IPS-15b (cell line): ENCODE results near the gene CEP104.

Experiments used
- H3K27me3 ChIP-seq: one replicate; pipeline ENCODE4 v1.6.1; 2013; ENCODE audit warnings: low read length; ENCODE audit not compliant: control insufficient read depth, insufficient read depth
- H3K36me3 ChIP-seq: one replicate; pipeline ENCODE4 v1.6.1; 2013; ENCODE audit warnings: low read length; ENCODE audit not compliant: control insufficient read depth, insufficient read depth
- H3K4me1 ChIP-seq: one replicate; pipeline ENCODE4 v1.6.1; 2013; ENCODE audit warnings: mild to moderate bottlenecking, low read length; ENCODE audit not compliant: control insufficient read depth, insufficient read depth
- H3K4me3 ChIP-seq: one replicate; pipeline ENCODE4 v1.5.1; 2013; ENCODE audit warnings: low read depth, low read length
- H3K9ac ChIP-seq: one replicate; pipeline ENCODE4 v1.6.1; 2013; ENCODE audit warnings: low read depth, mild to moderate bottlenecking, low read length
- H3K9me3 ChIP-seq: one replicate; pipeline ENCODE4 v1.6.1; 2013; ENCODE audit warnings: mild to moderate bottlenecking, low read length; ENCODE audit not compliant: control insufficient read depth, insufficient read depth

Gene CEP104

GRCh38 chr1:3771108-3772026, 85.6 kb downstream of the CEP104 start:
- H3K27me3 ChIP-seq = peaks cover 3% of the 10 kb centered on the region
- peak overlapping the region; percentile 63 for H3K4me3 ChIP-seq
- peak overlapping the region; percentile 65 for H3K9ac ChIP-seq
- peaks cover 2% of the 10 kb centered on the region for H3K36me3 ChIP-seq
- no peaks in the 10 kb centered on the region for H3K9me3 ChIP-seq
- peaks cover 5% of the 10 kb centered on the region for H3K4me1 ChIP-seq

GRCh38 chr1:3770047-3770765, 86.8 kb downstream of the CEP104 start:
- H3K36me3 ChIP-seq = peaks cover 2% of the 10 kb centered on the region
- H3K9ac ChIP-seq = no peak overlapping the region
- peaks cover 5% of the 10 kb centered on the region for H3K4me1 ChIP-seq
- no peak overlapping the region for H3K4me3 ChIP-seq
- H3K9me3 ChIP-seq = no peaks in the 10 kb centered on the region
- H3K27me3 ChIP-seq = peaks cover 5% of the 10 kb centered on the region

- Histone ChIP-seq H3K9me3 (no peaks in the 10 kb centered on the region), H3K9ac (no peak overlapping the region), H3K4me1 (peaks cover 3% of the 10 kb centered on the region), H3K27me3 (peaks cover 5% of the 10 kb centered on the region), H3K36me3 (peaks cover 2% of the 10 kb centered on the region), H3K4me3 (no peak overlapping the region)
Measured at GRCh38 chr1:3768811-3769390, 88.1 kb downstream of the CEP104 start.

DNA sequence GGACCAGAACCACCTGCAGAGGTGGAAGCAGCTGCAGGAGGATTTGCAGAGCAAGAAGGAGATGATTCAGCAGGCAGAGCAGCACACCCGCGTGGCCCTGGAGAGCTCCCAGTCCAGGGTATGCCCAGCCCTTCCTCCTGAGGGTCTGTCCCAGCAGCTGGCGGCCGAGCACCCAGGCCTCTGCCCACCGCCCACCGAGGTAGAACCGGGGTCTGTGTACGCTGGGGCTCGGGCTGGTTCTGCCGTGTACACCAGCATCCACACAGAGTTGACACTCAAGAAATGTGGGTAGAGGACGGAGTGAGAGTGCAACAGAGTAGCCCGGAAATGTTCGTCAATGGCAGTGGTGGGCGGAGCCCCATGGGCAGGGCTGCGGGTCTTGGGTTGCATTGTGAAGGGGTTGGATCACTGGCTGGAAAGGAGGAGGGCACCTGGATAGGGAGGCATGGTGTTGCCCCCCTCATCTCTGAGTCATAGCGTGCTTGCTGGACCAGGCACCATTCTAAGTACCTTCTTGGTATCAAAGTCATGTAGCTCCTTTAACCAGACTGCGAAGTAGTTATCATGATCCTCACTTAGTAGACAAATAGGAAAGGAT, 89.6 kb downstream of the CEP104 start:
- no peaks in the 10 kb centered on the region for H3K9me3 ChIP-seq
- no peaks in the 10 kb centered on the region for H3K4me1 ChIP-seq
- peaks cover 5% of the 10 kb centered on the region for H3K27me3 ChIP-seq
- no peak overlapping the region for H3K9ac ChIP-seq
- H3K4me3 ChIP-seq = no peak overlapping the region
- no peaks in the 10 kb centered on the region for H3K36me3 ChIP-seq

DNA sequence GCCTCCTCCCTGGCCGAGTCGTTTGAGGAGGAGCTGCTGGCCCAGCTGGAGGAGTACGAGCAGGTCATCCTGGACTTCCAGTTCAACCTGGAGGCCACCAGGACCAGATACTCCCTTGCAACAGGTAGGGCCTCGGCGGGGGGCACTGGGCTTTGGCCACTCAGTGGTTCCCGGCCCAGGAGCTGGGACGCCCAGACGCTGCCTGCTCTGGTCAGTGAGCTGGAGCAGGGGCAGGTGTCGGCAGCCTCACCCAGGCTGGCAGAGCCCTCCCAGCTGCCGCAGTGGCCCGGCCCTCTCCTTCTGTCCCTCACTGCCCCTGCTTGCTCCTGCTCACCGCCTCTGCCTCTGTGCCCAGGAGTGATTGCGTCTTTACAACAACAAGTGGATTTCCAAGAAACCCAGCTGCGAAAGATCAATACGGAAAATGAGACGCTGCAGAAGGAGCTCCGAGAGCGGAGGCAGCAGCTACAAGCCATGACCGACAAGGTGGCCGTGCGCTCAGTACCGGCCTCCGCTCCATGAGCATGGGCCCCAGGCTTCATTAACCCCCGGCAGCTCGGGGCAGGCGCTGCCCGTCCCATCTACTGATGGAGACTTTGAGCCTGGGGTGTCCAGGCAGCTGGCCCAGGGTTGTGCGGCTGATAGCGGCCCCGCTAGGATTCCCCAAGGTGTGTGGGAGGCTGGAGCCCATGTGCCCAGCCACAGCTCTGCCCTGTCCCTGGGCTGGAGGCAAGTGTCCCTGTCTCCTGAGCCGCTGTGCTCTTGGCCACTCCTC, 93.5 kb downstream of the CEP104 start:
- H3K4me1 ChIP-seq = no peaks in the 10 kb centered on the region
- H3K36me3 ChIP-seq = no peaks in the 10 kb centered on the region
- H3K27me3 ChIP-seq = peaks cover 2% of the 10 kb centered on the region
- no peak overlapping the region for H3K4me3 ChIP-seq
- no peaks in the 10 kb centered on the region for H3K9me3 ChIP-seq
- no peak overlapping the region for H3K9ac ChIP-seq

- Histone ChIP-seq H3K36me3 (no peaks in the 10 kb centered on the region), H3K4me3 (no peak overlapping the region), H3K4me1 (no peaks in the 10 kb centered on the region), H3K9me3 (no peaks in the 10 kb centered on the region), H3K27me3 (peaks cover 2% of the 10 kb centered on the region), H3K9ac (no peak overlapping the region)
Measured at GRCh38 chr1:3762873-3763228, 94.2 kb downstream of the CEP104 start.

DNA sequence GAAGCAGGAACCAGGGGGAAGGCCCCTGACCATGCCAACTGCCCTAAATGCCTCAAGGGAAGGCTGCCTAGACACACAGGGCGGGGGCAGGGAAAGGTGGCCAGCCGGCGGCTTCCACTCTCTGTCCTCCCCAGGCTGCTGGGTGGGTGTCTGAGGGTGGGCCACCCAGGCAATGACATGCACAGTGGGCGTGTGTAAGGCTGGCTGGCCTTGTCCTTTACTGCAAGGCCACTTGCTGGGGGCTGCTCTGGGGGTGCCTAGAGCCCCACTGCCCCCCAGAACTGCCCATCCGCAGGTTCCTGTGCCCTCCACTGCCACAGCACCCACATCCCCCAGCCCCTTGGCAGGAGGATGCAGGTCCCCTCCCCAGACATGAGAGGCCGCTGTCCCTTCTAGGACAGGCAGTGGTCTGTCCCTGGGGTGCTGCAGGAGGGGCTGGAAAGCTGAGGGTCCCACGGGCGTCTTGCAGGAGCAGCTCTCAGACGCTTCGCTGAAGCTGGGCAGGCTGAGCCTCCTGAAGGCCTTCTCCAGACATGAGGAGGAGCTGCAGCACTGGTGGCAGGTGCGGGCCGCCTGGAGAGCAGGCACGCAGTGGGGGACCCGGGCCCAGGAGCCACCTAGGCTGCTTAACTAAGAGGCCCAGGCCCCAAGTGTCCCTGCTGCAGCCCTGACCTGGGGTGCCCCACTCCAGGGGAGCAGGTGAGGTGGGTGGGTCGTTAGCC, 94.7 kb downstream of the CEP104 start:
- Histone ChIP-seq H3K27me3 (peaks cover 2% of the 10 kb centered on the region), H3K4me1 (no peaks in the 10 kb centered on the region), H3K36me3 (no peaks in the 10 kb centered on the region), H3K9ac (no peak overlapping the region), H3K9me3 (no peaks in the 10 kb centered on the region), H3K4me3 (no peak overlapping the region)
